ENCODE data around the gene TOX3.

TOX3 gene

DNA sequence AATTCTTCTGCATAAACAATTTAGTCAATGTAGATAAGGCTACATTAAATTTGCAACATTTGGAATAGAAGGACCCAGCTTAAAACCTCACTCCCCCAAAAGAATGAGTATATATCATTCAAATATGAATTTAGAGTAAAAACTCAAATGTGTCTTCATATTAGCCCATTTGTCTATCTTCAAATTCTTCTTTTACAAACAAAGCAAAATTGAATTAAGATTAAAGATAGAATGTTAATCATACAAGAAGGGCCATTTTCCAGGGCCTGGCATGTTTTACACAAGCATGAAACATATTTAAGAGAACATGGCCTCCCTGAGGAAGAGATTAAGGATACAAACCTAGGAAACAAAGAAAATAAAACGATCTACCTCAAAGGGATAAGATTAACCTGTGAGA is 8.4 kb downstream of the TOX3 start:
- no peak for TF ChIP-seq ISL1 (CRISPR knock-in tag; IDR thresholded peaks at IDR 0.05)
- no peak for TF ChIP-seq ESRRG (CRISPR knock-in tag; IDR thresholded peaks at IDR 0.05)
- TF ChIP-seq ZNF8 (CRISPR knock-in tag; IDR thresholded peaks at IDR 0.05): no peak
- no peak for TF ChIP-seq GLIS3 (CRISPR knock-in tag; IDR thresholded peaks at IDR 0.05)
- TF ChIP-seq OSR1 (CRISPR knock-in tag; IDR thresholded peaks at IDR 0.05): no peak
- TF ChIP-seq ZNF565 (CRISPR knock-in tag; conservative IDR thresholded peaks at IDR 0.05; ENCODE audit: low read depth): no peak
- TF ChIP-seq ARNTL (CRISPR knock-in tag; IDR thresholded peaks at IDR 0.05; ENCODE audit: borderline replicate concordance, low read depth): no peak
- no peak for TF ChIP-seq ZC3H10 (CRISPR knock-in tag; IDR thresholded peaks at IDR 0.05)
- TF ChIP-seq ZNF70 (CRISPR knock-in tag; IDR thresholded peaks at IDR 0.05): no peak
- TF ChIP-seq, protein P1, sequence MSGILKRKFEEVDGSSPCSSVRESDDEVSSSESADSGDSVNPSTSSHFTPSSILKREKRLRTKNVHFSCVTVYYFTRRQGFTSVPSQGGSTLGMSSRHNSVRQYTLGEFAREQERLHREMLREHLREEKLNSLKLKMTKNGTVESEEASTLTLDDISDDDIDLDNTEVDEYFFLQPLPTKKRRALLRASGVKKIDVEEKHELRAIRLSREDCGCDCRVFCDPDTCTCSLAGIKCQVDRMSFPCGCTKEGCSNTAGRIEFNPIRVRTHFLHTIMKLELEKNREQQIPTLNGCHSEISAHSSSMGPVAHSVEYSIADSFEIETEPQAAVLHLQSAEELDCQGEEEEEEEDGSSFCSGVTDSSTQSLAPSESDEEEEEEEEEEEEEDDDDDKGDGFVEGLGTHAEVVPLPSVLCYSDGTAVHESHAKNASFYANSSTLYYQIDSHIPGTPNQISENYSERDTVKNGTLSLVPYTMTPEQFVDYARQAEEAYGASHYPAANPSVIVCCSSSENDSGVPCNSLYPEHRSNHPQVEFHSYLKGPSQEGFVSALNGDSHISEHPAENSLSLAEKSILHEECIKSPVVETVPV (CRISPR knock-in tag; IDR thresholded peaks at IDR 0.05): no peak
- no peak for TF ChIP-seq TOX (CRISPR knock-in tag; IDR thresholded peaks at IDR 0.05; ENCODE audit: borderline replicate concordance)
- no peak for TF ChIP-seq PPARA (CRISPR knock-in tag; IDR thresholded peaks at IDR 0.05; ENCODE audit: borderline replicate concordance)
- TF ChIP-seq, protein P2, sequence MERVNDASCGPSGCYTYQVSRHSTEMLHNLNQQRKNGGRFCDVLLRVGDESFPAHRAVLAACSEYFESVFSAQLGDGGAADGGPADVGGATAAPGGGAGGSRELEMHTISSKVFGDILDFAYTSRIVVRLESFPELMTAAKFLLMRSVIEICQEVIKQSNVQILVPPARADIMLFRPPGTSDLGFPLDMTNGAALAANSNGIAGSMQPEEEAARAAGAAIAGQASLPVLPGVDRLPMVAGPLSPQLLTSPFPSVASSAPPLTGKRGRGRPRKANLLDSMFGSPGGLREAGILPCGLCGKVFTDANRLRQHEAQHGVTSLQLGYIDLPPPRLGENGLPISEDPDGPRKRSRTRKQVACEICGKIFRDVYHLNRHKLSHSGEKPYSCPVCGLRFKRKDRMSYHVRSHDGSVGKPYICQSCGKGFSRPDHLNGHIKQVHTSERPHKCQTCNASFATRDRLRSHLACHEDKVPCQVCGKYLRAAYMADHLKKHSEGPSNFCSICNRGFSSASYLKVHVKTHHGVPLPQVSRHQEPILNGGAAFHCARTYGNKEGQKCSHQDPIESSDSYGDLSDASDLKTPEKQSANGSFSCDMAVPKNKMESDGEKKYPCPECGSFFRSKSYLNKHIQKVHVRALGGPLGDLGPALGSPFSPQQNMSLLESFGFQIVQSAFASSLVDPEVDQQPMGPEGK (CRISPR knock-in tag; IDR thresholded peaks at IDR 0.05; ENCODE audit: borderline replicate concordance): no peak
- TF ChIP-seq, protein P3, sequence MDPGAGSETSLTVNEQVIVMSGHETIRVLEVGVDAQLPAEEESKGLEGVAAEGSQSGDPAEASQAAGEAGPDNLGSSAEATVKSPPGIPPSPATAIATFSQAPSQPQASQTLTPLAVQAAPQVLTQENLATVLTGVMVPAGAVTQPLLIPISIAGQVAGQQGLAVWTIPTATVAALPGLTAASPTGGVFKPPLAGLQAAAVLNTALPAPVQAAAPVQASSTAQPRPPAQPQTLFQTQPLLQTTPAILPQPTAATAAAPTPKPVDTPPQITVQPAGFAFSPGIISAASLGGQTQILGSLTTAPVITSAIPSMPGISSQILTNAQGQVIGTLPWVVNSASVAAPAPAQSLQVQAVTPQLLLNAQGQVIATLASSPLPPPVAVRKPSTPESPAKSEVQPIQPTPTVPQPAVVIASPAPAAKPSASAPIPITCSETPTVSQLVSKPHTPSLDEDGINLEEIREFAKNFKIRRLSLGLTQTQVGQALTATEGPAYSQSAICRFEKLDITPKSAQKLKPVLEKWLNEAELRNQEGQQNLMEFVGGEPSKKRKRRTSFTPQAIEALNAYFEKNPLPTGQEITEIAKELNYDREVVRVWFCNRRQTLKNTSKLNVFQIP (CRISPR knock-in tag; IDR thresholded peaks at IDR 0.05; ENCODE audit: borderline replicate concordance, low read depth): no peak
- no peak for ATAC-seq

DNA sequence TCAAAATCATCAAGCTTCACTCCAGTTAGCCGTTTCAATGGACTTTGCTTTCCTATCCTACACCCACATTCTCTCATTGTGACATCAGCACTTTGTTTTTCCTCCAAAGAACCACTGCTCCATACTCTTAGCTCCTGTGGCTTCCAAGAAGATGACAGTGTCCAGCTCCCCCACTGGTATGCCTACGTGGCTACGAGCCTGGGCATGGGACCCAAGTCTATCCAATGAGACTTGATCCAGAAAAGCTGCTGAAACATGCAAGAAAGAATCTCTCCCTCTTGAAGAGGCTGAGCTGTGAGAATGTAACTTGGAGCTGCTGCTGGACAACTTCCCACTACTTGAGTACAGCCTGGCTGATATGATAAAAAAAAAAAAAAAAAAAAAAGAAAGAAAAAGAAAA is 9.4 kb downstream of the TOX3 start:
- TF ChIP-seq, protein P4, sequence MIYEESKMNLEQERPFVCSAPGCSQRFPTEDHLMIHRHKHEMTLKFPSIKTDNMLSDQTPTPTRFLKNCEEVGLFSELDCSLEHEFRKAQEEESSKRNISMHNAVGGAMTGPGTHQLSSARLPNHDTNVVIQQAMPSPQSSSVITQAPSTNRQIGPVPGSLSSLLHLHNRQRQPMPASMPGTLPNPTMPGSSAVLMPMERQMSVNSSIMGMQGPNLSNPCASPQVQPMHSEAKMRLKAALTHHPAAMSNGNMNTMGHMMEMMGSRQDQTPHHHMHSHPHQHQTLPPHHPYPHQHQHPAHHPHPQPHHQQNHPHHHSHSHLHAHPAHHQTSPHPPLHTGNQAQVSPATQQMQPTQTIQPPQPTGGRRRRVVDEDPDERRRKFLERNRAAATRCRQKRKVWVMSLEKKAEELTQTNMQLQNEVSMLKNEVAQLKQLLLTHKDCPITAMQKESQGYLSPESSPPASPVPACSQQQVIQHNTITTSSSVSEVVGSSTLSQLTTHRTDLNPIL (CRISPR knock-in tag; IDR thresholded peaks at IDR 0.05; ENCODE audit: low read depth): no peak
- TF ChIP-seq TOX (CRISPR knock-in tag; IDR thresholded peaks at IDR 0.05; ENCODE audit: borderline replicate concordance) (no peak), GLIS3 (CRISPR knock-in tag; IDR thresholded peaks at IDR 0.05) (no peak), ZNF565 (CRISPR knock-in tag; conservative IDR thresholded peaks at IDR 0.05; ENCODE audit: low read depth) (no peak)
- TF ChIP-seq, protein P1 (CRISPR knock-in tag; IDR thresholded peaks at IDR 0.05): no peak
- ATAC-seq: no peak

DNA sequence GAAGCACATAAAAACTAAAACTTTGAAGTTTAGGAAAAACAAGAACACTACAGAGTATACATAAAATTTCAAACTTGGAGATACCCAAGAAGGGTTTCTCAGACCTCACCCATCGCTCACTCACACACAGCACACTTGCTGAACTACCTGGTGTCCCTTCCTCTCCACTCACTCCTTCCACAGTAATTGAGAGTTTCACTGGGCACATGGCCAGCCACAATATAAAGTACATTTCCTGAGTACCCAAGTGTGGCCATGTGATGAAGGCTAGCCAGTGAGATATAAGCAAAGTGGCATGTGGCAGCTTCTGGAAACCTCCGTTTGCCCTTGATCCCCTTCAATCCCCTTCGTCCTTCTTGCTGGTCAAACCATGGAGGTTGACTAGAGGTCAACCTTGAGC is 11.9 kb downstream of the TOX3 start:
- TF ChIP-seq TOX (CRISPR knock-in tag; IDR thresholded peaks at IDR 0.05; ENCODE audit: borderline replicate concordance): no peak
- no peak for ATAC-seq

DNA sequence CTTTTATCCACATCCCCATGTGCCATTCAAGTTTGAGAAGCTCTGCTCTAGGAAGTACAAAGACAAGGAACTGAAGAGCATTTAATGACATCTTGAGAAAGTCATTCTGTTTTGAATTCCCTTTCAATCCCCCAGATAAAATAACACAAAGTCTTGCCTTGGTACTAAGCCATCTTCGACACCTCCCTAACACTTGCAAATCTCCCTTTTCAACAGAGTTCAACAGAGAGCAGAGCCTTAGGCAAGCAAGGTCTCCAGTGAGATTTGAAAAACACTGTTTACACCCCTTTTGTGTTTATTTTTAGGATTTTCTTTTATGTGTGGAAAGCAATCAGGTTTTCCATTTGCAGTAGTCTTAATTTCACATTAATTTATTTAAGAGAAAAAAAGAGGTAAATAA is 13.6 kb downstream of the TOX3 start:
- no peak for ATAC-seq
- TF ChIP-seq ISL1 (CRISPR knock-in tag; IDR thresholded peaks at IDR 0.05) (no peak), ZC3H10 (CRISPR knock-in tag; IDR thresholded peaks at IDR 0.05) (no peak), OSR1 (CRISPR knock-in tag; IDR thresholded peaks at IDR 0.05) (no peak), ARNTL (CRISPR knock-in tag; IDR thresholded peaks at IDR 0.05; ENCODE audit: borderline replicate concordance, low read depth) (no peak)

DNA sequence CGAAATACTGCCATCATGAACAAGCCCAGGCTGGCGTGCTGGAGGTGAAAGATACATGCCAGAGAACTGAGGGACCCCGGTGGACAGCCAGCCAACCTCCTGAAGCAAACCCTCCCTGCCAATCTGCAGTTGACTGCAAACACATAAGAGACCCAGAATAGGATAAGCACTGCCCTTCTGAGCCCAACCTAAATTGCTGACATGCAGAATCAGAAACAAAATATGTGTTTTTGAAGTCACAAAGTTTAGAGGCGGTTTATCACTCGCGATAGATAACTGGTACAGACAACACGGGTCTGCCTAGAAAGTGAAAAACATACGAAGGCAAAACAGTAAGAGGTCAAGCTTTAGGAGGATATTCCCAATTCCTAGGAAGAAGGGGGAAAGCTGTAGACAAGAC is 14.6 kb downstream of the TOX3 start:
- ATAC-seq: no peak
- TF ChIP-seq GLIS3 (CRISPR knock-in tag; IDR thresholded peaks at IDR 0.05) (no peak), ZNF8 (CRISPR knock-in tag; IDR thresholded peaks at IDR 0.05) (no peak), TCF4 (CRISPR knock-in tag; IDR thresholded peaks at IDR 0.05; ENCODE audit: borderline replicate concordance) (no peak), ZFP3 (CRISPR knock-in tag; IDR thresholded peaks at IDR 0.05) (no peak), TOX (CRISPR knock-in tag; IDR thresholded peaks at IDR 0.05; ENCODE audit: borderline replicate concordance) (no peak), OSR1 (CRISPR knock-in tag; IDR thresholded peaks at IDR 0.05) (no peak), PPARA (CRISPR knock-in tag; IDR thresholded peaks at IDR 0.05; ENCODE audit: borderline replicate concordance) (no peak), RARB (CRISPR knock-in tag; IDR thresholded peaks at IDR 0.05) (no peak), BACH2 (CRISPR knock-in tag; IDR thresholded peaks at IDR 0.05; ENCODE audit: borderline replicate concordance) (no peak)
- TF ChIP-seq, protein P4 (CRISPR knock-in tag; IDR thresholded peaks at IDR 0.05; ENCODE audit: low read depth): no peak
- TF ChIP-seq, protein P3 (CRISPR knock-in tag; IDR thresholded peaks at IDR 0.05; ENCODE audit: borderline replicate concordance, low read depth): no peak
- TF ChIP-seq, protein P2 (CRISPR knock-in tag; IDR thresholded peaks at IDR 0.05; ENCODE audit: borderline replicate concordance): no peak
